HepG2 (cell line): ENCODE data around the gene IL6R. TPM values are rescaled to one million over a fixed set of nuclear protein-coding genes. Genes with fewer than 3 reads are reported as not detected.

Experiments used
- AGO2 ChIP-seq: fragments of 200-400 bp; formaldehyde crosslinking; optimal IDR thresholded peaks from 2 replicates; pipeline ENCODE3; 2017; ENCODE audit warnings: mild to moderate bottlenecking, low read depth, low read length, moderate library complexity
- ATF5 ChIP-seq: sonication (generic); formaldehyde crosslinking; IDR thresholded peaks from 2 replicates; pipeline ENCODE4 v1.4.0; 2020; ENCODE audit warnings: mild to moderate bottlenecking, low read depth, missing genetic modification reagents
- BHLHE40 ChIP-seq: IDR thresholded peaks from 2 replicates; pipeline ENCODE4 v1.6.1; 2011; ENCODE audit warnings: low read length, improper control_type of control experiment
- CBX1 ChIP-seq: IDR thresholded peaks from one replicate; pipeline ENCODE4 v1.6.1; 2016; ENCODE audit warnings: antibody characterized with exemption, low read depth
- DNMT3B ChIP-seq: conservative IDR thresholded peaks from 2 replicates; pipeline ENCODE4 v1.6.1; 2016; ENCODE audit warnings: missing biosample characterization, control low read depth
- FOXP1 ChIP-seq, 2 experiments: fragments of 450-650 bp in 1 of 2; IDR thresholded peaks; 2 replicates each; pipeline ENCODE4 v1.6.1; 2017 to 2018; ENCODE audit warnings: antibody characterized with exemption in 1 of 2
- HOXA5 ChIP-seq: sonication (generic); formaldehyde crosslinking; IDR thresholded peaks from 2 replicates; pipeline ENCODE4 v1.4.0; 2020; ENCODE audit warnings: missing genetic modification reagents
- ISL2 ChIP-seq: sonication (generic); formaldehyde crosslinking; IDR thresholded peaks from 2 replicates; pipeline ENCODE4 v1.5.0; 2020; ENCODE audit warnings: missing genetic modification reagents
- JARID2 ChIP-seq: sonication (generic); formaldehyde crosslinking; IDR thresholded peaks from 2 replicates; pipeline ENCODE4 v1.8.1; 2023; ENCODE audit warnings: missing genetic modification reagents, inconsistent platforms; ENCODE audit not compliant: insufficient replicate concordance
- JDP2 ChIP-seq: sonication (generic); formaldehyde crosslinking; IDR thresholded peaks from 2 replicates; pipeline ENCODE4 v1.8.1; 2022; ENCODE audit warnings: missing genetic modification reagents, borderline replicate concordance
- LBX2 ChIP-seq: sonication (generic); formaldehyde crosslinking; IDR thresholded peaks from 2 replicates; pipeline ENCODE4 v1.5.0; 2020; ENCODE audit warnings: missing genetic modification reagents, mild to moderate bottlenecking, borderline replicate concordance
- MIER3 ChIP-seq: IDR thresholded peaks from 2 replicates; pipeline ENCODE4 v1.6.1; 2016; ENCODE audit warnings: missing compliant biosample characterization, borderline replicate concordance
- NKX3-1 ChIP-seq: sonication (generic); formaldehyde crosslinking; IDR thresholded peaks from 2 replicates; pipeline ENCODE4 v1.5.0; 2020; ENCODE audit warnings: missing genetic modification reagents
- PHF21A ChIP-seq: sonication (generic); formaldehyde crosslinking; IDR thresholded peaks from 2 replicates; pipeline ENCODE4 v1.5.0; 2020; ENCODE audit warnings: mild to moderate bottlenecking, missing genetic modification reagents
- RARA ChIP-seq: IDR thresholded peaks from 2 replicates; pipeline ENCODE4 v1.6.1; 2016; ENCODE audit warnings: missing genetic modification reagents, missing compliant biosample characterization
- RXRB ChIP-seq: IDR thresholded peaks from 2 replicates; pipeline ENCODE4 v1.6.1; 2016; ENCODE audit warnings: borderline replicate concordance, missing genetic modification reagents, missing compliant biosample characterization
- SOX5 ChIP-seq: IDR thresholded peaks from 2 replicates; pipeline ENCODE4 v1.6.1; 2016; ENCODE audit warnings: borderline replicate concordance
- TAF1 ChIP-seq: sonication (generic); formaldehyde crosslinking; IDR thresholded peaks from 2 replicates; pipeline ENCODE4 v1.4.0; 2020; ENCODE audit warnings: missing genetic modification reagents
- TSC22D2 ChIP-seq: sonication (generic); formaldehyde crosslinking; IDR thresholded peaks from 2 replicates; pipeline ENCODE4 v1.5.1; 2020; ENCODE audit warnings: missing genetic modification reagents, mild to moderate bottlenecking, borderline replicate concordance
- UBTF ChIP-seq: sonication (generic); formaldehyde crosslinking; IDR thresholded peaks from 2 replicates; pipeline ENCODE4 v1.4.0; 2020; ENCODE audit warnings: mild to moderate bottlenecking, missing genetic modification reagents
- XBP1 ChIP-seq: sonication (generic); formaldehyde crosslinking; IDR thresholded peaks from 2 replicates; pipeline ENCODE4 v1.5.0; 2020; ENCODE audit warnings: missing genetic modification reagents
- ZFAT ChIP-seq: sonication (generic); formaldehyde crosslinking; conservative IDR thresholded peaks from 2 replicates; pipeline ENCODE4 v1.8.1; 2023; ENCODE audit warnings: missing genetic modification reagents, inconsistent platforms
- ZNF235 ChIP-seq: sonication (generic); formaldehyde crosslinking; IDR thresholded peaks from 2 replicates; pipeline ENCODE4 v1.8.1; 2023; ENCODE audit warnings: mild to moderate bottlenecking, missing genetic modification reagents, borderline replicate concordance
- ZNF430 ChIP-seq: sonication (generic); formaldehyde crosslinking; IDR thresholded peaks from 2 replicates; pipeline ENCODE4 v1.9.0; 2021; ENCODE audit warnings: mild to moderate bottlenecking, missing genetic modification reagents
- ZNF614 ChIP-seq: IDR thresholded peaks from 2 replicates; pipeline ENCODE4 v1.6.1; 2018; ENCODE audit warnings: missing biosample characterization, missing genetic modification reagents, inconsistent platforms, borderline replicate concordance
- ZNF615 ChIP-seq: sonication (generic); formaldehyde crosslinking; IDR thresholded peaks from 2 replicates; pipeline ENCODE4 v1.5.0; 2020; ENCODE audit warnings: mild to moderate bottlenecking, missing genetic modification reagents, borderline replicate concordance
- polyA plus RNA-seq, 8 experiments: library from polyadenylated mRNA; depleted of rRNA in 3 of 8; stranded (reverse) in 7 of 8; unstranded in 1 of 8; fragments of >200 nt; fragmentation: Illumina TruSeq in 4 of 8; extraction: Trizol in 4 of 8; gene quantifications; 2 replicates each; pipeline versions ENCODE4 v1.2.1 to v1.2.3, GENCODE V29; 2011 to 2016; ENCODE audit warnings: low read depth in 4 of 8, missing spikeins in 1 of 8, mixed read lengths in 1 of 8; ENCODE audit not compliant: insufficient read depth in 1 of 8
- total RNA-seq, 5 experiments: library from RNA; depleted of rRNA; stranded (reverse); fragments of >200 nt; fragmentation: Illumina TruSeq; extraction: Trizol; gene quantifications; 2 replicates each; pipeline ENCODE4 v1.2.3, GENCODE V29; 2016; ENCODE audit warnings: low read depth in 1 of 5
- TF ChIP-seq, protein P1 (sequence below): sonication (generic); formaldehyde crosslinking; conservative IDR thresholded peaks from 2 replicates; pipeline ENCODE4 v1.4.0; 2020; ENCODE audit warnings: missing genetic modification reagents

Gene IL6R
- total and polyA plus RNA-seq, 2 of the 13 experiments (the other 11 are each of a cell fraction or from before 2014, with no cell fraction given) = 5.0 to 24.5 TPM

DNA sequence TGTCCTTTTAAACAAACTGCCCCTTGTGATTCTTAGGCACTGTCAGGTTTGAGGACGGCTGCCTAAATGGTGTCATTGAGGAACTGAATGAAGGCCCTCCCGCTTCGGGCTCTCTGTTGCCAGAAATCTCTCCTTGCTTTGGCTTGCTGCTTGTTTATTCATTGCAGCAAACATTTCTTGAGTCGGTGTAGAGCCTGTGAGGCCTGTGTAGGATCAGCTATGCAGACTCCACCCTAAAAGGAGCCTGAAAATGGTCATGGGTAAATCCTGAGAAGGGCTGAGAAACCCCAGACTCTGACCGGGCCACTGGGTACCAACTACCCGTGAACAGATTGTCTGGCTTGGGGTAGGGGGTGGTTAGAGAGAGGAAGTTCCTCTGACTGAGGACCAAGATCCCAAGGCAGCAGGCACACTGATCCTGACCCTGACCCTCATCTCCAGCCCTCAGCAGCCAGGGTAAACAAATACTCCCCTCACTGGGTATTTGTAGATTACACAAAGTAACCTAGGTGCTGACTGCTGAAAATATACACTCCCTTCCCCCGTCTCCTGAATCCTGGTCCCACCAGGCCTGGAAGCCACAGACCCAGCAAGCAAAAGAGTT lies 3.1 kb downstream of the IL6R start (continued):
- no peak for TF ChIP-seq ATF5
- 0 out of 2 replicates have a peak, but pooled peaks have one; percentile 21 for TF ChIP-seq ZNF430
- TF ChIP-seq RXRB = peak; percentile 82
- no peak for TF ChIP-seq JDP2
- TF ChIP-seq DNMT3B (CRISPR knock-in tag) = no peak
- peak; percentile 75 for TF ChIP-seq PHF21A (CRISPR knock-in tag)
- peak; percentile 63; the same call in 1 of the 2 replicates for TF ChIP-seq SOX5 (CRISPR knock-in tag)
- no peak for TF ChIP-seq LBX2 (CRISPR knock-in tag)
- no peak for TF ChIP-seq ISL2
- TF ChIP-seq TSC22D2 (CRISPR knock-in tag) = no peak
- TF ChIP-seq HOXA5 (CRISPR knock-in tag) = peak; percentile 68; the same call in 1 of the 2 replicates
- no peak for TF ChIP-seq CBX1
- no peak; the same call in 1 of the 2 replicates for TF ChIP-seq UBTF (CRISPR knock-in tag)
- no peak for TF ChIP-seq TAF1 (CRISPR knock-in tag)
- TF ChIP-seq ZNF615 (CRISPR knock-in tag) = no peak
- no peak for TF ChIP-seq ZNF235
- TF ChIP-seq ZFAT (CRISPR knock-in tag) = no peak
- 0 out of 2 replicates have a peak, but pooled peaks have one; percentile 13 for TF ChIP-seq FOXP1 (IDR thresholded peaks at IDR 0.05)
- TF ChIP-seq FOXP1 (CRISPR knock-in tag; IDR thresholded peaks at IDR 0.05) = peak; percentile 61; the same call in 1 of the 2 replicates
- no peak for TF ChIP-seq JARID2
- TF ChIP-seq, protein P1, sequence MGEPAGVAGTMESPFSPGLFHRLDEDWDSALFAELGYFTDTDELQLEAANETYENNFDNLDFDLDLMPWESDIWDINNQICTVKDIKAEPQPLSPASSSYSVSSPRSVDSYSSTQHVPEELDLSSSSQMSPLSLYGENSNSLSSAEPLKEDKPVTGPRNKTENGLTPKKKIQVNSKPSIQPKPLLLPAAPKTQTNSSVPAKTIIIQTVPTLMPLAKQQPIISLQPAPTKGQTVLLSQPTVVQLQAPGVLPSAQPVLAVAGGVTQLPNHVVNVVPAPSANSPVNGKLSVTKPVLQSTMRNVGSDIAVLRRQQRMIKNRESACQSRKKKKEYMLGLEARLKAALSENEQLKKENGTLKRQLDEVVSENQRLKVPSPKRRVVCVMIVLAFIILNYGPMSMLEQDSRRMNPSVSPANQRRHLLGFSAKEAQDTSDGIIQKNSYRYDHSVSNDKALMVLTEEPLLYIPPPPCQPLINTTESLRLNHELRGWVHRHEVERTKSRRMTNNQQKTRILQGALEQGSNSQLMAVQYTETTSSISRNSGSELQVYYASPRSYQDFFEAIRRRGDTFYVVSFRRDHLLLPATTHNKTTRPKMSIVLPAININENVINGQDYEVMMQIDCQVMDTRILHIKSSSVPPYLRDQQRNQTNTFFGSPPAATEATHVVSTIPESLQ = no peak
- TF ChIP-seq ZNF614 (CRISPR knock-in tag) = peak; percentile 74; the same call in 1 of the 2 replicates
- TF ChIP-seq BHLHE40 = no peak
- peak; percentile 95 for TF ChIP-seq RARA
- no peak for TF ChIP-seq MIER3 (CRISPR knock-in tag)
- no peak for TF ChIP-seq NKX3-1 (CRISPR knock-in tag)
- no peak for TF ChIP-seq AGO2
- TF ChIP-seq XBP1 (CRISPR knock-in tag) = no peak
